Breast epithelium (tissue), 3 donors: ENCODE measurements around the gene PTPRM.

Source experiments
- POLR2A ChIP-seq: fragments of 450-650 bp; IDR thresholded peaks from one replicate; pipeline ENCODE4 v1.6.1; 2016; ENCODE audit warnings: antibody characterized with exemption, mild to moderate bottlenecking, moderate library complexity
- TF ChIP-seq, protein P1 (sequence below), 3 donors: fragments of 450-650 bp; IDR thresholded peaks; one replicate each; pipeline ENCODE4 v1.5.1; 2016 to 2017; ENCODE audit warnings: antibody characterized with exemption in 3 of 3, mild to moderate bottlenecking in 3 of 3, moderate library complexity in 3 of 3

- no peak for TF ChIP-seq POLR2A
- TF ChIP-seq, protein P1, sequence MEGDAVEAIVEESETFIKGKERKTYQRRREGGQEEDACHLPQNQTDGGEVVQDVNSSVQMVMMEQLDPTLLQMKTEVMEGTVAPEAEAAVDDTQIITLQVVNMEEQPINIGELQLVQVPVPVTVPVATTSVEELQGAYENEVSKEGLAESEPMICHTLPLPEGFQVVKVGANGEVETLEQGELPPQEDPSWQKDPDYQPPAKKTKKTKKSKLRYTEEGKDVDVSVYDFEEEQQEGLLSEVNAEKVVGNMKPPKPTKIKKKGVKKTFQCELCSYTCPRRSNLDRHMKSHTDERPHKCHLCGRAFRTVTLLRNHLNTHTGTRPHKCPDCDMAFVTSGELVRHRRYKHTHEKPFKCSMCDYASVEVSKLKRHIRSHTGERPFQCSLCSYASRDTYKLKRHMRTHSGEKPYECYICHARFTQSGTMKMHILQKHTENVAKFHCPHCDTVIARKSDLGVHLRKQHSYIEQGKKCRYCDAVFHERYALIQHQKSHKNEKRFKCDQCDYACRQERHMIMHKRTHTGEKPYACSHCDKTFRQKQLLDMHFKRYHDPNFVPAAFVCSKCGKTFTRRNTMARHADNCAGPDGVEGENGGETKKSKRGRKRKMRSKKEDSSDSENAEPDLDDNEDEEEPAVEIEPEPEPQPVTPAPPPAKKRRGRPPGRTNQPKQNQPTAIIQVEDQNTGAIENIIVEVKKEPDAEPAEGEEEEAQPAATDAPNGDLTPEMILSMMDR (IDR thresholded peaks at IDR 0.05) = no peak
Measured at GRCh38 chr18:7872569-7872968, 305.5 kb downstream of the PTPRM start.
